HL-60 (cell line): ENCODE measurements around the gene KCNJ16.

Experiments used
- CTCF ChIP-seq: IDR thresholded peaks from one replicate; pipeline ENCODE4 v1.5.1; 2011; ENCODE audit warnings: low read length, control low read depth, inconsistent platforms; ENCODE audit not compliant: insufficient read depth
- SPI1 ChIP-seq: IDR thresholded peaks from 2 replicates; pipeline ENCODE4 v1.6.1; 2012; ENCODE audit warnings: low read depth, mild to moderate bottlenecking, borderline replicate concordance
- TF ChIP-seq, protein P1 (sequence below): IDR thresholded peaks from 2 replicates; pipeline ENCODE4 v1.6.1; 2012; ENCODE audit warnings: low read depth; ENCODE audit not compliant: insufficient replicate concordance

DNA sequence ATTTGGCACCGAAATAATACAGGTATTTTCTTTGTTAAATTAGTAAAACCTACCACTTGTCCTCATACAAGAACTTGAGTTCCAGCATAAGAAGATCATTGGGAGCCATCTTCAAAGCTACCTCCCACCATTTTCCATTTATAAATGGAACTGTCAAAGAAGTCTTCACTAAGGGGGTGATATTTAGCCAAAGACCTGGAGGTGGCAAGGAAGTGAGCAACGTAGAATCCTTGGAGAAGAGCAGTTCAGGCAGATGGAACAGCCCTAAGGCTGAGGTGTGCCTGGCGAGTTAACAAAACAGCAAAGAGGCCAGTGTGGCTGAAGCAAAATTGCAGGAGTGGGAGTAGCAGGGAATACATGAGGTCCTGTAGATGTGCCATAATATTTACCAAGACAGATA, 1.8 kb downstream of the KCNJ16 start:
- no peak for TF ChIP-seq CTCF
- TF ChIP-seq SPI1 = no peak
- TF ChIP-seq, protein P1, sequence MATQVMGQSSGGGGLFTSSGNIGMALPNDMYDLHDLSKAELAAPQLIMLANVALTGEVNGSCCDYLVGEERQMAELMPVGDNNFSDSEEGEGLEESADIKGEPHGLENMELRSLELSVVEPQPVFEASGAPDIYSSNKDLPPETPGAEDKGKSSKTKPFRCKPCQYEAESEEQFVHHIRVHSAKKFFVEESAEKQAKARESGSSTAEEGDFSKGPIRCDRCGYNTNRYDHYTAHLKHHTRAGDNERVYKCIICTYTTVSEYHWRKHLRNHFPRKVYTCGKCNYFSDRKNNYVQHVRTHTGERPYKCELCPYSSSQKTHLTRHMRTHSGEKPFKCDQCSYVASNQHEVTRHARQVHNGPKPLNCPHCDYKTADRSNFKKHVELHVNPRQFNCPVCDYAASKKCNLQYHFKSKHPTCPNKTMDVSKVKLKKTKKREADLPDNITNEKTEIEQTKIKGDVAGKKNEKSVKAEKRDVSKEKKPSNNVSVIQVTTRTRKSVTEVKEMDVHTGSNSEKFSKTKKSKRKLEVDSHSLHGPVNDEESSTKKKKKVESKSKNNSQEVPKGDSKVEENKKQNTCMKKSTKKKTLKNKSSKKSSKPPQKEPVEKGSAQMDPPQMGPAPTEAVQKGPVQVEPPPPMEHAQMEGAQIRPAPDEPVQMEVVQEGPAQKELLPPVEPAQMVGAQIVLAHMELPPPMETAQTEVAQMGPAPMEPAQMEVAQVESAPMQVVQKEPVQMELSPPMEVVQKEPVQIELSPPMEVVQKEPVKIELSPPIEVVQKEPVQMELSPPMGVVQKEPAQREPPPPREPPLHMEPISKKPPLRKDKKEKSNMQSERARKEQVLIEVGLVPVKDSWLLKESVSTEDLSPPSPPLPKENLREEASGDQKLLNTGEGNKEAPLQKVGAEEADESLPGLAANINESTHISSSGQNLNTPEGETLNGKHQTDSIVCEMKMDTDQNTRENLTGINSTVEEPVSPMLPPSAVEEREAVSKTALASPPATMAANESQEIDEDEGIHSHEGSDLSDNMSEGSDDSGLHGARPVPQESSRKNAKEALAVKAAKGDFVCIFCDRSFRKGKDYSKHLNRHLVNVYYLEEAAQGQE = no peak
